Activated naive CD8-positive, alpha-beta T cell treated with anti-CD3 and anti-CD28 coated beads, Interleukin-2, amount 50 U/mL, for 16 hours (primary cell): Measurements from ENCODE around the gene NME7.
"Not testable (repeated sequence)": the region's sequence is repeated elsewhere in the genome, so short reads cannot be mapped to it uniquely, and the experiment has no call there.

Experiments
- DNase-seq: peaks from one replicate; pipeline ENCODE4 v3.0.0-alpha.2; 2020; ENCODE audit warnings: low read depth, low spot score

Gene NME7, protein sequence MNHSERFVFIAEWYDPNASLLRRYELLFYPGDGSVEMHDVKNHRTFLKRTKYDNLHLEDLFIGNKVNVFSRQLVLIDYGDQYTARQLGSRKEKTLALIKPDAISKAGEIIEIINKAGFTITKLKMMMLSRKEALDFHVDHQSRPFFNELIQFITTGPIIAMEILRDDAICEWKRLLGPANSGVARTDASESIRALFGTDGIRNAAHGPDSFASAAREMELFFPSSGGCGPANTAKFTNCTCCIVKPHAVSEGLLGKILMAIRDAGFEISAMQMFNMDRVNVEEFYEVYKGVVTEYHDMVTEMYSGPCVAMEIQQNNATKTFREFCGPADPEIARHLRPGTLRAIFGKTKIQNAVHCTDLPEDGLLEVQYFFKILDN

DNA sequence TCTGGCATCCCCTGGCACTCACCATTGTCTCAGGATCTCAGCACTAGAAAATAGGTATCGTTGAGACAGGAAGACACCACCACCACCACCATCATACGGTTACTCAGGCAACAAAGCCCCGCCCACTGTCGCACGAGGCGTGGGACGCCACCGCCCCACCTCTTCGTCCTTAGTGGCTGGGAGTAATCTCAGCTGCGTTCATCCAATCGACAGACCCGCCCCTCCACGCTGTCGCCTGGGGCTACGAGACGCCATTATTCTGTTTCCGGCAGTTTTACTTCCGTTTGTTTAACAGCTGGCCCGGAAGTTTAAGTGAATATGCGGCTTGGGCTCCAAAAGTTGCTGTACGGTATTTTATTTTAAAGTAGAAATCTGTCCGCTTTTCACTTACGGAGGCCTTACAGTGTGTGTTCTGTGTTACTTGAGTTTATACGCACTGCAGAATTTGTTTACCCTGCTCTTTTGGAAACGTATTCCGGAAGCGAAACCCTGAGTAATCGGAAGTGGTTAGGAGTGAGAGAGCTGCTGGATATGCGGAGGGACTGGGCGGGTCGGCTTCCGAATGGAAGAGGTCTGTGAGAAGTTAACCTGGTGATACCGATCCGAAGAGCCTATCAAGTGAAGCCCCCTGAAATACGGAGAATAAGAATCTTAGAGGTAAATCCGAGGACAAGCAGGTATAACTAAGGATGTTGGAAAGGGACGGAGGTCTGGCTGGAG is at the start of gene NME7, which contains the start of gene BLZF1:
Gene NME7, minus strand, starts transcription at position 112 of the 720 bp plus-strand sequence. Its CDS starts 87 bp downstream, at position 25.
Gene BLZF1, plus strand, starts transcription at position 510 of the 720 bp plus-strand sequence. CDS start 1,328 bp downstream, outside the sequence.
- DNase-seq, result peak; percentile 98

DNA sequence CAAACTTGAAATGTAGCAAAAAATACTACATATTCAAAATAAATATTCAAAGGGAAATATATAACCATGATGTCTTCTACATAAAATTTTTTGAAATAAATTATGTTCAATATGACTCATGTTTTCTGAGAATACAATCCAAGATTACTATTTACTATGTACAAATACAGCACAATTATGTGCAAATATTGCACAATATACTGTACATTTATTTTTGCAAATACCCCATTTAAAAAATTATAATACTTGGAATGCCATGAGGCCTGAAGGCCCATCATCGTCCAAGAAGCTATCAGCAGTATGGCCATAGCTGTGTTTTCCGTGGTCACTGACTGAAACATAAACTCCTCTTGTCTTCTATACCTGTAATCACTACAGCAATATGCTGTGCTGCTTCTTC is 47.4 kb upstream of the NME7 start:
- no peak for DNase-seq

DNA sequence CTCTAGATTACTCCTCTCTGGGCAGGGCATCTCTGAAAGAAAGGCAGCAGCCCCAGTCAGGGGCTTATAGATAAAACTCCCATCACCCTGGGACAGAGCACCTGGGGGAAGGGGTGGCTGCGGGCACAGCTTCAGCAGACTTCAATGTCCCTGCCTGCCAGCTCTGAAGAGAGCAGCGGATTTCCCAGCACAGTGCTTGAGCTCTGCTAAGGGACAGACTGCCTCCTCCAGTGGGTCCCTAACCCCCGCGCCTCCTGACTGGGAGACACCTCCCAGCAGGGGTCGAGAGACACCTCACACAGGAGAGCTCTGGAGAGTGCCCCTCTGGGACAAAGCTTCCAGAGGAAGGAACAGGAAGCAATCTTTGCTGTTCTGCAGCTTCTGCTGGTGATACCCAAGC is 40.7 kb upstream of the NME7 start:
- DNase-seq, result not testable (repeated sequence)

DNA sequence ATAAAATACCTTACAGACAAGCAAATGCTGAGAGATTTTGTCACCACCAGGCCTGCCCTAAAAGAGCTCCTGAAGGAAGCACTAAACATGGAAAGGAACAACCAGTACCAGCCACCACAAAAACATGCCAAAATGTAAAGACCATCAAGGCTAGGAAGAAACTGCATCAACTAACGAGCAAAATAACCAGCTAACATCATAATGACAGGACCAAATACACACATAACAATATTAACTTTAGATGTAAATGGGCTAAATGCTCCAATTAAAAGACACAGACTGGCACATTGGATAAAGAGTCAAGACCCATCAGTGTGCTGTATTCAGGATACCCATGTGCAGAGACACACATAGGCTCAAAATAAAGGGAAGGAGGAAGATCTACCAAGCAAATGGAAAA is 35.0 kb upstream of the NME7 start:
- DNase-seq, result not testable (repeated sequence)

DNA sequence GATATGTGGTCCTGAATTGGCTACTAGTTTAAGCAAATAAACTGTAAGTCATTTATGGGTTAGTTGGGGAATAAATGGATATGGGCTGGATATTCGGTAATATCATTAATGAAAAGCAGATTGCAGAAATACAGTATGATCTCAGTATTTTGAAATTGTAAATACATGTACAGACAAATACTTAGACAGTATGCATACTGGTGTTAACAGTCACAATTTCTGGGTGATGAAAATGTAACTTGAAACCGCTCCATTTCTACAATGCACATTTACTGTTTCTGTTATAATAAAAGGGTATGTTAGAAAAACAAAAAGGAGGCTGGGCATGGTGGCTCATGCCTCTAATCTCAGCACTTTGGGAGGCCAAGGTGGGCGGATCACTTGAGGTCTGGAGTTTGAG is 28.4 kb upstream of the NME7 start:
- DNase-seq, result no peak

DNA sequence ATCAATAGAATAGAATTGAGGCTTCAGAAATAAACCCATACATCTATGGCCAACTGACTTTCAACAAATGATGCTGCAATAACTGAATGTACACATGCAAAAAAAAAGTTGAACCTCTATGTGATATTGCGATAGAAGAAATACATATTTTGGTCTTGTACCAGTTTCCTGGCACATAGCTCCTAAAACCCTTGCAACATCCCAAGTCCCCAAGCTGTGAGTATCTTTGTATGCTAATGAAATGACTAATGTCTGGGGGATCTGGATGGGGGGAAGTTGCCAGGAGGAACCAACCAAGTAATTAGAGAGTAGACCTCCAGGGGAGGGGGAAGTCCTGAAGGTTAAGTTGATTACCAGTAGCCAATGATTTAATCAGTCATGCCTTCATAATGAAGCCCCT is 24.8 kb upstream of the NME7 start:
- no peak for DNase-seq

DNA sequence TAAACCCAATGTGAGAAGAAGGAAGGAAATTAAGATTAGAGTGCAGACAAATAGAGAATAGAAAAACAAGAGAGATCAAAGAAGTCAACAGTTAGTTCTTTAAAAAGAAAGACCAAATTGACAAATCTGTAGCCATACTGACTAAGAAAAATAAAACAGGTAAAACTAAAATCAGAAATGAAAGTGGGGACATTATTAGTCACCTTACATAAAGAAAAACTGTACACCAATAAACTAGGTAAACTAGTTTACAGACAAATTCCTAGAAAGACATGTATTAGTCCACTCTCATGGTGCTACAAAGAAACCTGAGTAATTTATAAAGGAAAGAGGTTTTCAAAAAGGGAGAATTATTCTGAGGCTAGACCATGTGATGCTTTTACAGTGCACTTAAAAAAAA is 22.7 kb upstream of the NME7 start:
- no peak for DNase-seq

DNA sequence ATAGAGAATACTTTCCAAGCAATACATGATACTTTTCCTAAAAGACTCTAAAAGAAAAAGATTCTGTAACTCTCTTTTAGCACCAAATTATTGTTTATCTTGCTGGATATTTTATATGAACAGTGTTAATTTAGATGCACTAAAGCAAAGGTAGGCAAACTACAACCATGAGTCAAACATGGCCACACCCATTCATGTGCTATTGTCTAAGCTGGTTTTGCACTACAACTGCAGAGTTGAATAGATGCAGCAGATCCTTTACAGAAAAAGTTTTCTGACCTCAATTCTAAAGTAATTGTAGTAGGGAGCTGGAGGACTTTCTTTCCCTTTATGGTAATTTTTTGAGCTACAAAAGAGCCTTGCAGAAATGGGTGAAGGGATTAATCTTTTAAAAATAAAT is 19.8 kb upstream of the NME7 start:
- no peak for DNase-seq

DNA sequence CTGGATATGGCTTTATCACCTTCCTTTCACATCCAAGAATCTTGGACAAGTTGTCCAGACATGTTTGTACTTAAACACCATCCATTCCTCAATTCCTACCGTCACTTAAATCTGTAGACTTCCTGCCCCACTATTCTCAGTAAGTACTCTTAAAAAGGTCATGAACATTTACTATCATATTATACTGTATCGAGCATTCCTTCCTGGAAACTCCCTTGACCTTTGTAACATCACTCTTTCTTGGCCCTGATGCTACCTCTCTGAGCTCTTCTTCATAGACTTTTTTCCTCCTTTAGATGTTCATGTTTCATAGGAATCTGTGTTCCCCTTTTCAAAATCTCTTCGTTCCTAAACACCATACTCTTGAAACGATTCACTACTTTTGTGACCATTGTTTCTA is 15.9 kb upstream of the NME7 start:
- no peak for DNase-seq

DNA sequence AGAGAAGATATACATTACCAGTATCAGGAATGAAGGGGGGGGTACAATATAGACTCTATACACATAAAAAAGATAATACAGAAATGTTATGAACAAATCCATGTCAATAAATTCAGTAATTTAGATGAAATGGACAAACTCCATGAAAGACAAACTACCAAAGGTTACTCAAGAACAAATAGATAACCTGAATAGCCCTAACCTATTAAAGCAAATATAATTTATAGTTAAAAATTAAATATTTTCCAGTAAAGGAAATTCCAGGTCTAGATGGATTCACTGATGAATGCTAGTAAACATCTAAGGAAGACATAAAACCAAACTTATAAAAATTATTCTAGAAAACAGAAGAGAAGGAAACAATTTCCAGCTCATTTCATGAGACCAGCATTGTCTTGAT is 13.6 kb upstream of the NME7 start:
- no peak for DNase-seq

DNA sequence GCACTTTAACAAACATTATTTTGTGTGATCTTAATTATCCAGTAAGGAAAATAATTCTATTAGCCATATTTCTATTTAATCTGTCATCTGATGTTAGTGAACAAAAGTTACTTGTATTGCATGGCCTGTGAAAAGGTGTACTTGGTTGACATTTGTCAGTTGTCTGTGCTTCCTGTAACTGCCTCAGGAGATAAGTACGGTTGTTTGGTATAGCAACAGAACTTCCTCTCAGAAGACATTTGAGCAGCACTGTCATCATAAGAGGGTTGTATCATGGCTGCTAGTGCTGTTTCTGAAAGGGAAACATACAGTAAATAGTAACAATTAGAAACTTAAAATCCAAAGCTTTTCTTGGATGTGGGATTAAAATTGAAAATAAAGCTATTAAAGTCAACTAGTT is 3.8 kb upstream of the NME7 start:
- DNase-seq, result no peak

DNA sequence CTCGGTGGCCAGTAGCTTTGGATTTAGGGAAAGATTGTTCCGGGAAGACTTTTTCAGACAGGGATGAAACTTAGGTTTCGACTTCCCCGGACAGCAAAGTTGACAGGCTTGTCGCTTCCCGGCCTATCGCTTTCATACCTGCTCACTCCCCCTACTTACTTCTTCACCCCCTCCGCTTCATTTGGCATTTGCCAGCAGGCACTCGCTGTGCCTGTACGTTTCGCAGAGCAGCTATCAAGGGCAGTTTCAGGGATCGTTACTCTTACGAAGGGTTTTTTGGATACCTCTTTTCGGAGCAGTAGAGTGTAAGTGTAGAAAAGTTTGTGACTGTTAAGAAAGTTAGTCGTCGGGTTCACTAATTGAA is 791 bp upstream of the NME7 start:
- no peak for DNase-seq

DNA sequence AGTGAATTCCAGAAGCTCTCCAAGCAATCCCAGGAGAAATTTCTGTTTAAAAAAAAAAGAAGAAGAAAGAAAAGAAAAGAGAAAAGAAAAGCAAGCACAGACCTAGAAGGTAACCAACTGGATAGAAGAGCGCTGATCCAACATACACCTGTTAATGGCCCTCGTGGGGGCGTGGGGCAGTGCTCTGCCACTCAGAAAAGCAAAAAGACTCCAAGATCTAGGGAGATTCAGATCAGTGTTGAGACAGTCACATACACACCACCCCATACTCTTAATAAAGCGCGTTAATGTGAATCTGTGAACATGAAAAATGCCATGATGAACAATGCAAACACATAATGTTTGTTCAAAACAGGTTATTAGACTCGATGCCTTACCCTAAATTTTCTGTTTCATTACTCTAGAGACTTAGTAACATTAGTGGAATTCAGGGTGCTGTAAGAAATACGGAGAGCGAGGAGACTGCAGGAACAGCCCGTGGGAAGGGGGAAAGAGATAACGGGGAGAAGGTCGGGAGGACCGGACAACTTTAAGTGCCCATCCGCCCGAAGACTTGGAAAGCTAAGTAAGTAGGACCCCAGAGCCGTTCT is 406 bp downstream of the NME7 start:
- no peak for DNase-seq

DNA sequence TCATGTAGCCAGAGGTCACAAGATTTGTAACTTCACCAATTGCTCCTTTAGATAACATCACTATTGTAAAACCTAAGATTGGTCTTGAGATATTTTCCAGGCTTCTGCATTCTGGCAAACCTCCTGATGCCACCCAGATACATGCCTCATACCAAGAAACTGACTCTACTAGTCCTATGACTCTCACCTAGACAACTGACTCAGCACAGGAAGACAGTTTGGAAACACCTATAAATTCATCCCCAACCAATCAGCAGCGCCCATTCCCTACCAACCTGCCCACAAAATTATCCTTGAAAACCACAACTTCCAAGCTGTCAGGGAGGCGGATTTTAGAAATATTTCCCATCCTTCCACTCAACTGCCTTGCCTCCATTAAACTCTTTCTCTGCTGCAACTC is 2.6 kb downstream of the NME7 start:
- DNase-seq, result no peak

DNA sequence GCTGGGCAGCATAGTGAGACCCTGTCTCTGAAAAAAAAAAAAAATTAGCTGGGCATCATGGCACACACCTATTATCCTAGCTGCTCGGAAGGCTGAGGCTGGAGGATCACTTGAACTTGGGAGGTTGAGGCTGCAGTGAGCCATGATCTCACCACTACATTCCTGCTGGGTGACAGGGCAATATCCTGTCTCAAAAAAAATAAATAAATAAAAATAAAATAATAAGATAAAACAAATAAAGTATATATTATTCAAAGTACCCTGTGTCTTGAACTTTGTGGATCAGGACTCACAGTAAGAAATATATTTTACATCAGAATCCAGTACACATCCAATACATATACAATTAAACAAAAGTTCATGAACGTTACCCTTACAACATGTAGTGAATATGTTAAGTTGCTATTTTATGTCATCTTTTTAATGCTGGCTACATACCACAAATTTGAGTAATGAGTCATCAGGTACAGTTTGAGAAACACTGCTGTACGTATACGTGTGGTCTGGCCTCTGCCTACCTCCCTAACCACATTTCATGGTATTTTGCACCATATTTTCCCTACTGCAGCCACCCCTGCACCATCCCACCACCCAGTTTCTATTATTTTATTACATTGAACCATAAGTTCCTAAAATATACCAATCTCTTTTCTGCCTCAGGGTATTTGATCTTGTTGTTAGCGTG is 4.4 kb downstream of the NME7 start:
- DNase-seq, result no peak

DNA sequence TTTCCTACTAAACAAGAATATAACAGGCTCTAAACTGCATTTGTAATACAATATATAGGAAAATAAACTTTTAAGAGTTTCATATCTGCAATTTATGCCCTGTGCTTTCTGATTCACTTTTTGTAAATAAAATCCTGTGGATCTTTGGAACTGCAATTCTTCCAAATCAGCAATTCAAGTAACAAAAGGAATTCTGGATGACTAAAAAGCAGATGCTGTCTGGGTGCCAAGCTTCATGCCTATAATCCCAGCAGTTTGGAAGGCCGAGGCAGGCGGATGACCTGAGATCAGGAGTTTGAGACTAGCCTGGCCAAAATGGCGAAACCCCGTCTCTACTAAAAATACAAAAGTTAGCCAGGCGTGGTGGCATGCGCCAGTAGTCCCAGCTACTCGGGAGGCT is 6.3 kb downstream of the NME7 start:
- DNase-seq, result no peak

DNA sequence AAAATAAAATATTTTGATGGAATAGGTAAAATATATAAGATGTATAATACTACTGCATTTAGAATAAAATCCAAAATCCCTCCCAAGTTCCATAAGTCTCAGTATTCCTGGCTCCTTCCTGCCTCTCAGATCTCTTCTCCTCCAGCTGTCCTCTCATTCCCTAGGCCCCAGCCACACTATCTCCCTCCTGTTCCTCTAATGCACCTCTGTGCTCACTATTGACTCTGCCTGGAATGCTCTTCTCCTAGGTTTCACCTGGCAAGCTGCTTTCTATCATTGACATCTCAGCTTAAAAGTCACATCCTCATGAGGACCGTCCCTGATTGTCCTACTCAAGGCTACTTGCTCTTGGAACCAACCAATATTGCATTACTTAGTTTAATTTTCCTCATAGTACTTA is 7.2 kb downstream of the NME7 start:
- DNase-seq, result no peak

DNA sequence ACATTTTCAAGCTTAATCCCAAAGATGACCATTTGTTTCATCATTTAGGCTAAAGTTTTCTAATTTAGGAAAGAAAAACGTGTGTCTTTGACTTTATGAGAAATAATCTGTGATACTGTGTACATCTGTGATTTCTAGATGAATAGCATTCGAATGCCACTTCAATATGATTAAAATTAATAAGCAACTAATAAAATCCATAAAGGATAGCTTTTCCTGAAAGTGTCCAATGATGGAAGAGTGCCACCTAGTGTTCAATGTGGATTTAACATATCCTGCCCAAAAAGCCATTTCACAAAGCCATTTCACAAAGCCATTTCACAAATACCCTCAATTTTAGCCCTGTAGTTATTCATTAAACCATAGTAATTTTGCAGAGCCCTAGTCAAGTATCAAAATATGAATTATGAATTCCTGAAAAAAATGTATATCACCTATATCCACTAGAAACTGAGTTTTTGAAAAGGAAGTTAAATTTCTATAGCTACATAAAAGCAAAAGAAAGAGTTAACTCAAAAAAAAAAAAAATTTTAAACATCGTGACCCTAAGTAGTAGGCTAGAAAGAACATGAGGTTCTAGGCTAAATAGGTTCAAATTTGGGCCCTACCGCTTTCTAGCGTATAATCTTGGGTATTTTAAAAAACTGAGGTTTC is 19.1 kb downstream of the NME7 start:
- no peak for DNase-seq

DNA sequence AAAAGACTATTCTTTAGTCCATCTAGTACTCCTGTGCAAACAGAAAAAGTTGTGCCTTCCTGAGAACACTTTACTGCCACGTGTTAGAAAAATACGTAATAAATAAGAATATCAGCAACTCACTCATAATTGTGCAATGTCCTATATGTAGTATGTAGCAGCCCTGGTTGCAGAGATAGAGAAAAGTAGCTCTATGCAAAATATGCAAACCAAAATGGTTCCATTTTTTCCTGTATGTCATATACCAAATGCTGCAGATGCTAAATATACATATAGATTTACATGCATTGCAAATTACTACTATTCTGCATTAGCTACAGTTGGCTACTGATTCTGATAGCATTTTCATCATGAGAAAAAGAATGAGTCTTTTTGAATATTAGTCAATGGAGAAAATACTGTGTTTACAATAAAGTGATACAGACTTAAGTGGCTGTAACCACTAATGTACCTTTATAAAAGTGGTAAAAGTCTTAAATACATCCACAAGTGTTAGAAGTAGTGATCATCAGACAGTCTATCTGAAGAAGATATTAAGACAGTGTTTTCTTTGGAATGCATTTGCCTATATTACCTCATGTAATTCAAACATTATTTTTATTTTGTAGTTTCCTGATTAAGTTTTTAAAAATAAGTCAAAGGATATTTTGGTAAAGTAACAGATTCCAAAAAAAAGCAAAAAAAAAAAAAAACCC is 19.8 kb downstream of the NME7 start:
- DNase-seq, result no peak

DNA sequence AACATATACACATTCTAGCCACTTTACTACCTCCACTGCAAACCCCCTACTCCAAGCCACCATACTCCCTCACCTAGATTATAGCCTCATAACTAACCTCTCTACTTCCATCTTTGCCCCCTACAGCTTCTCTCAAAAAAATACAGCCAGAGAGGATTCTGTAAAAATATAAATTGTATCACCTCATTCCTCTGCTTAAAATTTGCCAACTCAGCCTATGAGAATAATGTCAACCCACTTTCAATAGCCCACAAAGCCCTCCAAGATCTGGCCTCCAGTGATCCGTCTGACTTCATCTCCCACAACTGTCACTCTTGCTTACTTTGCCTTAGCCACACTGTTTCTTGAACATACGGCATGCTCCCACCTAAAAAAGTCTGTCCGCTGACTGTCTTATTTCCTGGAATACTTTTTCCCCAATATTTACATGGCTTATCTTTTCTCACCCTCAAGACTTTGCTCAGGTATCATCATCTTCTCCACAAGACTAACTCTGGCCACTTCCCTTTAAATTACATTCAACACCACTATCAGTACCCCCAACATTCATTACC is 21.5 kb downstream of the NME7 start:
- DNase-seq, result no peak

DNA sequence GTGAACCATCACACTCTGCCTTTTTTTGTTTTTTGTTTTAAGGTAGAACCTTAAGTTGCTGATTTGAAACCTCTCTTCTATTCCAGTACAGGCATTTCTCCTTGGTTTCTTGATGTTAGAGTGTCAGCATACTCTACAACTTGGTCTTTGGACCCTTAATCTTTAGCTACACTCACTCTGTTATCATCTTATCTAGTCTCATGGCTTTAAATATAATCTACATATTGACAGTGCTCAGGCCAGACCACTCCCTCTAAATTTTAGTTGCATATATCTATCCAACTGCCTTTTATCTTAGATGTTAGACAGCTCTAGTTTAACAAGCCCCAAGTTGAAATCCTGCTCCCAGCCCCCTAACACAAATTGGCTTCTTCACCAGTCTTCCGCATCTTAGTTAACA is 22.1 kb downstream of the NME7 start:
- no peak for DNase-seq
